ENCODE measurements around the gene NCKAP5.

The NCKAP5 gene

GRCh38 chr2:132752421-132753206 is 815.6 kb downstream of the NCKAP5 start:
- DNase-seq (ENCODE audit: low spot score), result no peak

DNA sequence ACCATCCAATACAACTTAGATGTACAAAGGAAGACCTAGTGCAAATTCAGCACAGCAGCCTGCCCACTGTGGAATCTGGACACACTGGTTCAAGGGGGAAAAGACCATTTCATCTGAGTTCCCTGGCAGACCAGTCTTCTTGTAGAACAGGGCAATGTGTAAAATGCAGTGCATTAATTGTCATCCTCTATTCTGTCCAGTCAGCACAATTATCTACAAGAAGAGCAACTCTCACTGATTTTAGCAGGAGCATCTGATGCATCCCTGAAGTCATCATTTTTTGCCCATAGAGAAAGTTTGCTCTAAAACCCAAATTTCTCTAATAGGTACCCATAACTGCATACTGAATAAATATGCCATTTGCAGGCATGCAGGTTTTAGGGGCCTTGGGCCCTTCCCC is 816.4 kb downstream of the NCKAP5 start:
- DNase-seq (ENCODE audit: low spot score), result no peak

DNA sequence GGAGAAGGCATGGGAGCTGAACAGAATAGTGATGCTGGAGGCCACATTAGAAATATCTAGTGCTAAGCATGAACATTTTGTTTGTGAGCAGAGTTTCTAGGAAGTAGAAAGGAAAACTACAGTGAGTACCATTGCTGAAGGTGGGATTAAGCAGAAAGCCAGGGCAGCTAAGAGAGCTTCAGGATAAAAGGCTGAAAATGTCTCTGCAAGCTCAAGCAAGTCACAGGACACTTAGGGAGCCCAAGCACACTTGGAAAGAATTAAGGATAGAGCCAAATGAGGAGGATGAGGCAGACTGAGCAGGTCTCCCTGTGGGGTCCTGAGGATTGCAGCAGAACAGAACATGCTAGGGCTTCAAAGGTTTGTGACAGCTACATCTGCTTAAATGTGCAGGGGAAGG is 817.7 kb downstream of the NCKAP5 start:
- DNase-seq (ENCODE audit: low spot score), result no peak

DNA sequence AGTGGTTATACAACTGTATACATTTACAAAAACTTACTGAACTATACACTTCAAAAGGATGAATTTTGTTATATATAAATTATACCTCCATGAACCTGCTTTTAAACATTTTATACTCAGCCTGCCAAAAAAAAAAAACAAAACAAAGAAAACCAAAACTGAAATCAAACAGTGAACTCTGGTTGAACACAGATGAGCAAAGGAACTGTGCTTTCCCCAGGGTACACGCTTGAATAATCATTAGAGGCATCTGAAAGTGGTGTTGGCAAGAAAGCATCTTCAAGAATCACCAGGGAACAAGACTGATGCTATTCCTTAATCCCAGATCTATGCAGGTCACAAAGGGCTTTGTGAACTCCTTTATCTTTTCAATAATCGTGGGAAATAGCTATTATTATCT is 821.2 kb downstream of the NCKAP5 start:
- DNase-seq (ENCODE audit: low spot score), result no peak

GRCh38 chr2:132741754-132742153 is 826.5 kb downstream of the NCKAP5 start:
- DNase-seq (ENCODE audit: low spot score), result no peak

- no peak for DNase-seq (ENCODE audit: low spot score)
These were observed 828.1 kb downstream of the NCKAP5 start for GRCh38 chr2:132740081-132740720.

- DNase-seq (ENCODE audit: low spot score), result no peak
These were observed 830.0 kb downstream of the NCKAP5 start for GRCh38 chr2:132738223-132738622.

DNA sequence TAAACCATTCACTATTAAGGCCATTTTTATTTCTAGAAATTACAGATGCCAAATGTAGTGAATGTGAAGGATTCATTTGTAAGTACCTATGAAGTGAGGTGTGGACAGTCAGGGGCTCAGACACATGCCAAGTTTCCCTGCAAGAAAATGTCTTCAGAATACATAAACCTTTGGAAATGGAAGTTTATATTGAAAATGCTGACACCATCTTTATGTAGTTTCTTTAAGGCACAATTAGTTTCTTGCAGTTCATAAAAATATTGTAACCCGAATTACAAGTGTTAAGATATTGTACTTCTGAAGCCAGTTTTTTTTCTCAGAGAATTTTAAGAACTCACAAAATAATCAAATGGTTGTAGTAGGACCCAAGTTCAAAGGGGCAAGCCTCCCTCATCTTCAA is 832.2 kb downstream of the NCKAP5 start:
- DNase-seq (ENCODE audit: low spot score), result no peak

GRCh38 chr2:132734961-132735360 is 833.3 kb downstream of the NCKAP5 start:
- DNase-seq (ENCODE audit: low spot score), result no peak

DNA sequence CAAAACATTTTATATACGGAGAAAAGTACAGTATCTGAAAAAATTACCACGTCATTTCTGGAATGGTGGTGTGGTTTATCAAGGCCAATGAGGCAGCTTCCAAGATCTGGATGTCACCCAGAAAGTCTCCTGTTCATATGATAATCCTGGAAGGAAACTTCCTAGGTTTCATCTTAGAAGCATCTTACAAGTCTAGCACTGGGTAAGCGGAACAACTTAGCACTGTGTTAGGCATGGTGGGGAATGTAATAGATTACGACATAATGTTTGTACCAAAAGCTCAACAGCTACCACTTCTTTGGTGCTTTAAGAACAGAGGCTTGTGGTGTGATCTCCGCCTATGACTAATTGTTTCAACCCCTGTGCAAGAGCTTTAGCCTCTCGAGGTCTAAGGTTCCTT is 835.2 kb downstream of the NCKAP5 start:
- no peak for DNase-seq (ENCODE audit: low spot score)

DNA sequence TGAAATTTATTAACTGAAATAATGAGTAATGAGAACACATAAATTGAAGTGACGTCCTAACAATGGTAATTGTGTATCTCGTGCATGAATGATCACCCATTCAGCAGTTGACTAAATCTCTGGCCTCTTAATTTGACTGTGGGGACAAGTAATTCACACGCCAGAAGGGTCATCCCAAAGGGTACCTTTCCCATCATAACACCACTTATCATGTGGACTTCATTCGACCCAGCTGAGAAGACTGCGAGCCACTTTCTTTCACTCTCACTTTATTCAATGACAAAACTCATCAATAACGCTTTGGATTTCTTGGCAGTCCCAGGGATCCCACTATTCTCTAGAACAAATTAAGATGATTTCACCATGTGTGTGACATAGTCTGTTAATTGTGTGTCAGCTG is 835.6 kb downstream of the NCKAP5 start:
- no peak for DNase-seq (ENCODE audit: low spot score)

GRCh38 chr2:132731441-132731840 is 836.8 kb downstream of the NCKAP5 start:
- no peak for DNase-seq (ENCODE audit: low spot score)

- DNase-seq (ENCODE audit: low spot score), result no peak
These were observed 837.7 kb downstream of the NCKAP5 start for GRCh38 chr2:132730611-132731010.

DNA sequence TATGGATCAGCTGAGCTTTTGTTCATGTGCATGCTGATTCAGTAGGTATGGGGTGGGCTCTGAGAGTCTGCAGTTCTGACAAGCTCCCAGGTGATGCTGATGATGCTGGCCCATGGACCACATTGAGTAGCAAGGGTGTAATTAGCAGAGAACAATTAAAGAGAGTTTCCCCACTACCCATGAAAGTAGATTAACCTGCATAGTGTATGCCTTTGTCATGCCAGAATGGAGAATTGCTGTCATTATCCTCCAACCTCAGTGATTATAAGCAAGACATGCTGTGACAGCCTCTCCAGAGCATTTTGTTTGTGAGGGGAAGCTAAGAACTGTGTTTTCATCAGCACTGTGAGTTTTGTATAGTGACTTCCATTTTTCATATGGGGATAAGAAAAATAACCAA is 838.7 kb downstream of the NCKAP5 start:
- DNase-seq (ENCODE audit: low spot score), result no peak

GRCh38 chr2:132726155-132726554 is 842.1 kb downstream of the NCKAP5 start:
- no peak for DNase-seq (ENCODE audit: low spot score)

- DNase-seq (ENCODE audit: low spot score), result no peak
These were observed 842.5 kb downstream of the NCKAP5 start for GRCh38 chr2:132725748-132726147.

- DNase-seq (ENCODE audit: low spot score), result no peak
These were observed 843.1 kb downstream of the NCKAP5 start for GRCh38 chr2:132725148-132725547.

DNA sequence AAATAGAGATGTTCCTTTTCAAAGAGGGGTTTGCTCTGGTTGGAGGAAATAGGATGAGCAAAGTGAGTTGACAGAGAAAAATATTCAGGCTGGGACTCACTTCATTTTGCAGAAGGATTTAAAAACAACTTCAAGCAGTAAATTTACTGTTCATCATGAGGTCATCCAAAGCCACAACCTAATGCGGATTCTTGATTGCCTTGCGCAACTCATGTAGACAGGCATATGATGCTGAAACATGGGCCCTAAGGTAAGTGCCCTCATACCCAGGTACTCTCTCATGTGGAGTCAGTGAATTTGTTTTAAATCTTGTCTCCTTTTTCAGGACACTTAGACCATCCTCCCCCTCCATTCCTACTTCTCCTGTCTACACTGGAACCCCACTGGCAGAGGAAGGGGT is 846.3 kb downstream of the NCKAP5 start:
- no peak for DNase-seq (ENCODE audit: low spot score)

DNA sequence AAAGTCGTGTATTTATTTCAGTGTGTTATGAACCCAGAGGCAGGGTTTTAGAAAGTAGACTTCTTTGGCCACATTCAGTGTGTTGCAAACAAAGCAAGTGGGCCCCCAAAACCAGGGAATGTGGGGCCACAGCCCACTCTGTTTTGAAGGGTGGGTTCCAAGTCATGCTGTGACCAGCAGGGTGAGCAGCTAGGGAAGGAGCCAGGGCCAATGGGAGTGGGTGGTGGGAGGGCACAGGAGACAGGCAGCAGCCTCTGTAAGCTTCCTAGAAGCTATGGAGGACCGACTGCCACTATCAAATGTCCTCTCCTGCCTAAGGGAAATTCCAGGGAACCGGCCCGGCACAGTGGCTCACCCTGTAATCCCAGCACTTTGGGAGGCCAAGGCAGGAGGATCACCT is 847.9 kb downstream of the NCKAP5 start:
- DNase-seq (ENCODE audit: low spot score), result no peak

- DNase-seq (ENCODE audit: low spot score), result no peak
These were observed 848.8 kb downstream of the NCKAP5 start for GRCh38 chr2:132719480-132719879.

DNA sequence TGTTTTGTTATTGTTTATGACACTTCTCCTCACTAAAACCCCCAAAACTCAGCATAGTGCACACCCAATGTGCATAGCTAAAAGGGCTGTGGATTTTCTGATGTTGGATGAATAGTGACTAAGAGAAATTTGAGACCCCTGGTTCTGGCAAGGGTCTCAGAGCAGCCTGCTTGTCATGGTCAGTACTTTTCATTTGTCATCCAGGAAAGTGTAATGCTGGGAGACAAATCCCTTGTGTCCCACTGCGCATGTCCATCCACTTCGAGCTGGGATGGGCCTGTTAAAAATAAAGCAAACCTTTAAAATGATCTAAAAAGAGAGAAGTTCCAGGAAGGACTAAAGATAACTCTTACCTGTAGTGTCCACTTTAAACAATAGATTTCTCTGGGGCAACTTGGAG is 851.3 kb downstream of the NCKAP5 start:
- no peak for DNase-seq (ENCODE audit: low spot score)

DNA sequence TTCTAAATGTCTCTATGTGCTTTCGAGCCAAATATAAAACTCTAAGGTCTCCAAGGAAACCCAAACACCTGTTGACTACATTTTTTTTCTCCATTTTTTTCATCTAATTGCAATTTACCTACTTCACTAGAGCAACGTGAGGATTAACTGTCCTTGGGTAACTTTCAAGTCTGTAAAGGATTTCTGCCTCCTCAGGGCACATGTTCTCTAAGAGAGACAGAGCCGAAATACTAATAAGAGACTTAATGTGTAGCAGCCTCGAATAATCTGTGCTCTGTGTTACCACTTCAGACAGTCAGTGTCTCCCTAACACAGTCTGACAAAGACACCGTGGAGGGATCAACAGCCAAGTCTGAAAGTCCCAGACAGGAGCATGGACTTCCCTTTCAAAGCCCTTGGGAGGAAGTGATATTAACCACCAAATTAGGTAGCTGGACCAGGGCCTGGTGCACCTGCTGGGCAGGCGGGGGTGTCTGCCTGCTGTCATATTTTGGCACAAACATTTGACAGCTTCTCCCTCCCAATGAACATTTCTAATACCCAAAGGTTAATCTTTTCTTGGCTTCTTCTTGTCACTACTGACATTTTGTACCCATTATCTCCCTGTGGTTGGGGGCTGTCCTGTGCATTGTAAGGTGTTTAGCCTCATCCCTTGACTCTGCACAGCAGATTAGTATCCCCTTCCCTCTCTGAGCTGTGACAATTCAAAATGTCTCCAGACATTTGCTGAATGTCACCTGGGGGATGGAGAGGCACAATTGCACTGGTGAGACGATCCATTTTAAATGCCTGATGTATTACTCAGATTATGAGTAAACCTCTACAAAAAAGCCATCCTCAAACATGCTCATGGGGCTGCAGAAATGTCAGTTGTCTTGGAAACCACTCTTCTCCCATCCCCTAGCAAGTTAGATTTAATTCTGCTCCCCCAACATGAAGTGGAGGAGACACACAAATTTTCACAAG is 852.6 kb downstream of the NCKAP5 start:
- DNase-seq (ENCODE audit: low spot score), result no peak

GRCh38 chr2:132703396-132703795 is 864.9 kb downstream of the NCKAP5 start:
- DNase-seq (ENCODE audit: low spot score), result no peak

Data from germinal center (tissue), 1 donor.